Urinary bladder (tissue), 4 donors: ENCODE results near the gene SMC6. TPM values are rescaled to one million over a fixed set of nuclear protein-coding genes. Genes with fewer than 3 reads are reported as not detected.

Experiments
- DNase-seq: peaks from one replicate; pipeline ENCODE4 v3.0.0-alpha.2; 2015; ENCODE audit errors: extremely low spot score
- H3K27ac ChIP-seq: one replicate; pipeline ENCODE4 v1.5.1; 2013; ENCODE audit warnings: low read depth, mild to moderate bottlenecking, moderate library complexity
- H3K36me3 ChIP-seq: one replicate; pipeline ENCODE4 v1.6.1; 2013; ENCODE audit warnings: mild to moderate bottlenecking, moderate library complexity; ENCODE audit not compliant: insufficient read depth
- H3K4me1 ChIP-seq: one replicate; pipeline ENCODE4 v1.6.1; 2013; ENCODE audit warnings: mild to moderate bottlenecking, moderate library complexity; ENCODE audit not compliant: insufficient read depth
- H3K4me3 ChIP-seq: one replicate; pipeline ENCODE4 v1.5.1; 2013; ENCODE audit warnings: low read depth, low read length
- WGBS: extraction: QIAGEN DNeasy Blood & Tissue Kit; methylation state at CpG from one replicate; pipeline ENCODE4 v1.1.7; 2013; 5-methylcytosine and 5-hydroxymethylcytosine counted together
- polyA plus RNA-seq: library from polyadenylated mRNA; stranded (reverse); fragments of 200-250 nt; gene quantifications from one replicate; pipeline ENCODE4 v1.2.3, GENCODE V29; 2013
- total RNA-seq: library from RNA; depleted of rRNA; stranded (reverse); fragments of >200 nt; gene quantifications from one replicate; pipeline ENCODE4 v1.2.3, GENCODE V29; 2014
- donor health status: healthy with polysubstance abuse.
- donor health status: healthy.

The SMC6 gene
- total and polyA plus RNA-seq, 2 donors = 7.6 to 50.0 TPM

GRCh38 chr2:17621781-17622180, 131.8 kb downstream of the SMC6 start:
- no peak overlapping the region for H3K4me3 ChIP-seq
- H3K27ac ChIP-seq = no peak overlapping the region
- DNase-seq = no peak
- 78% methylated on average over 2 of the region's 2 CpGs for WGBS
- H3K4me1 ChIP-seq = no peaks in the 10 kb centered on the region
- no peaks in the 10 kb centered on the region for H3K36me3 ChIP-seq

- H3K27ac ChIP-seq = no peak overlapping the region
- no peaks in the 10 kb centered on the region for H3K36me3 ChIP-seq
- no peak for DNase-seq
- H3K4me1 ChIP-seq = no peaks in the 10 kb centered on the region
- no peak overlapping the region for H3K4me3 ChIP-seq
Observed at GRCh38 chr2:17620841-17621240, 132.8 kb downstream of the SMC6 start.

- no peaks in the 10 kb centered on the region for H3K36me3 ChIP-seq
- no peak overlapping the region for H3K4me3 ChIP-seq
- no peak for DNase-seq
- H3K4me1 ChIP-seq = no peaks in the 10 kb centered on the region
- no peak overlapping the region for H3K27ac ChIP-seq
- whole genome bisulfite sequencing = 57% methylated on average over 6 of the region's 6 CpGs
Observed at GRCh38 chr2:17620280-17620679, 133.3 kb downstream of the SMC6 start.

- WGBS = 91% methylated on average over 1 of the region's 1 CpG
- DNase-seq = no peak
- Histone ChIP-seq H3K36me3 (no peaks in the 10 kb centered on the region), H3K4me3 (no peak overlapping the region), H3K27ac (no peak overlapping the region), H3K4me1 (no peaks in the 10 kb centered on the region)
Observed at GRCh38 chr2:17617955-17618354, 135.7 kb downstream of the SMC6 start.

- 96% methylated on average over 5 of the region's 5 CpGs for WGBS
- no peak for DNase-seq
- Histone ChIP-seq H3K36me3 (no peaks in the 10 kb centered on the region), H3K27ac (no peak overlapping the region), H3K4me3 (no peak overlapping the region), H3K4me1 (no peaks in the 10 kb centered on the region)
Observed at GRCh38 chr2:17617516-17617915, 136.1 kb downstream of the SMC6 start.

GRCh38 chr2:17616405-17616804, 137.2 kb downstream of the SMC6 start:
- Histone ChIP-seq H3K4me3 (no peak overlapping the region), H3K4me1 (no peaks in the 10 kb centered on the region), H3K27ac (no peak overlapping the region), H3K36me3 (no peaks in the 10 kb centered on the region)
- WGBS = 97% methylated on average over 1 of the region's 1 CpG
- no peak for DNase-seq

- DNase-seq = no peak
- Histone ChIP-seq H3K4me1 (no peaks in the 10 kb centered on the region), H3K4me3 (no peak overlapping the region), H3K27ac (no peak overlapping the region), H3K36me3 (no peaks in the 10 kb centered on the region)
- WGBS = 100% methylated on average over 1 of the region's 1 CpG
Observed at GRCh38 chr2:17615728-17616351, 137.8 kb downstream of the SMC6 start.

- Histone ChIP-seq H3K4me3 (no peak overlapping the region), H3K27ac (no peak overlapping the region), H3K36me3 (no peaks in the 10 kb centered on the region), H3K4me1 (no peaks in the 10 kb centered on the region)
- WGBS = 76% methylated on average over 1 of the region's 1 CpG
- no peak for DNase-seq
Observed at GRCh38 chr2:17615147-17615546, 138.5 kb downstream of the SMC6 start.

- Histone ChIP-seq H3K36me3 (no peaks in the 10 kb centered on the region), H3K27ac (no peak overlapping the region), H3K4me1 (no peaks in the 10 kb centered on the region), H3K4me3 (no peak overlapping the region)
- DNase-seq = no peak
- WGBS = 95% methylated on average over 4 of the region's 4 CpGs
Observed at GRCh38 chr2:17614174-17614930, 139.3 kb downstream of the SMC6 start.

Other genes with a start within 250 kb of the SMC6 start
- 0.26 TPM for gene RAD51AP2, start 235.4 kb downstream of the SMC6 start, total RNA-seq
- gene RAD51AP2, start 235.4 kb downstream of the SMC6 start, polyA plus RNA-seq = not detected
- 1.7 TPM for gene VSNL1, start 213.1 kb downstream of the SMC6 start, total RNA-seq
- 1.1 TPM for gene VSNL1, start 213.1 kb downstream of the SMC6 start, polyA plus RNA-seq
- gene GEN1, start 328 bp upstream of the SMC6 start, total RNA-seq = 21.0 TPM
- gene GEN1, start 328 bp upstream of the SMC6 start, polyA plus RNA-seq = 1.2 TPM
- gene MSGN1, start 62.6 kb upstream of the SMC6 start, total RNA-seq = not detected
- gene MSGN1, start 62.6 kb upstream of the SMC6 start, polyA plus RNA-seq = not detected
- 14.9 TPM for gene KCNS3, start 124.9 kb upstream of the SMC6 start, total RNA-seq
- 7.7 TPM for gene KCNS3, start 124.9 kb upstream of the SMC6 start, polyA plus RNA-seq